GM21515 (cell line): Measurements from ENCODE around the gene PREX1.

Experiments
- ATAC-seq: cut with Tn5 transposase; IDR thresholded peaks from one replicate; pipeline ENCODE4 v1.9.1; 2021; ENCODE audit not compliant: unreplicated experiment

PREX1 gene

DNA sequence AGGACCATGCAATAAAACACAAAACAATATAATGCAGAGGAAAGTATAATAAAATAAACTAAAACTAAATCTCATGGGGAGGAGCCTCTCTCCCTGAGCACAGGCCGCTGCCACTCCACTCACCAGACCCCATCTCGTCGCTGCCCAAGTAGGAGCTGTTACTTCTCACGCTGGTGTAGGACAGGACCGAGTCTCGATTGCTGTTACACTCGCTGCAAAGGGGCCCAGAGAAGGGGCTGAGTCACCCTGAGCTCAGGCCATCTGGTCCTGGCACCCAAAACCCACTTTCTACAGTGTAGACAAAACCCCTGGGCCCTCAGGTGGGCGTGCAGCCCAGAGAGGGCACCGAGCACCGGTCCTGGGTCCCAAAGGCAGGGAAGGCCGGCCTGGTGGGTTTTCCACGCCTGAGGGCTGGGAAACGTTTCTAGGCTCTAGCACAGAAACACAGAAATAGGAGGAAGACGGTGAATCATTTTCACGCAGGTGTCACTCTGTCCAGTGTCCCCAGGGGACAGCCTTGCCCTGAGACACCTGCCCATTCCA lies 183.4 kb downstream of the PREX1 start:
- ATAC-seq = no peak

DNA sequence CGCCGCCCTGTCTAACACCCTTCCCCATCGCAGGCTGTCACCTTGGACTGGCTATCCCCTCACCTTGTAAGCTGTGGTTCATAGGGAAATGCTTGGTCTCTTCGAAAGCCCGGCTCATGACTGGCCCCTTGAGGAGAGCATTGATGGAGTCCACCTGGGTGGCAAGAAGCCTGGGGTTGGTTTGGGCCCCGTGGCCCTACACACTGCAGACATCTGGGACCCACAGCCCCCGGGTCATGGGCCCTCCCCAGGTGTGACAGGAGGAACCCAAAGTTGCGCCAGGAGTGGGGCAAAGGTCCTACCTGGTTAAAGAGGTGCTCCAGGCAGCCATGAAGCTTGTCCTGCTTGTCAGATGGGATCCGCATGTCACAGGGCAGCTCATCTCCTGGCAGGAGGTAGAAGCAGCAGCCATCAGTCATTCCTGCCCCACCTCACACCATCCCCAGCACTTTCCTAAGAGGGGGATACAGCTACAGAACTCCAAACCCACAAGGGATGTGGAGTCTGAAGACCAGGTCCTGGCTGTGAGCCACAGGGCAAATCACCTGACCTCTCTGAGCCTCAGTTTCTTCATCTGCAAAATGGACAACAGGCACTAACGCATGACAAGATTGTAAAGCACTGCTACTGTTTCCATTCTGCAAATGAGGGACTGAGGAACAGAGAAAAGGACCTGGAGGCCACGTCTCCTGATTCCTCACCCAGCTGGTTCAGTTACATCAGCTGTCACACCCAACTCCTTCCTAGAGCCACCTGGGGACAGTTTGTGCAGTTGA lies 185.5 kb downstream of the PREX1 start:
- no peak for ATAC-seq

DNA sequence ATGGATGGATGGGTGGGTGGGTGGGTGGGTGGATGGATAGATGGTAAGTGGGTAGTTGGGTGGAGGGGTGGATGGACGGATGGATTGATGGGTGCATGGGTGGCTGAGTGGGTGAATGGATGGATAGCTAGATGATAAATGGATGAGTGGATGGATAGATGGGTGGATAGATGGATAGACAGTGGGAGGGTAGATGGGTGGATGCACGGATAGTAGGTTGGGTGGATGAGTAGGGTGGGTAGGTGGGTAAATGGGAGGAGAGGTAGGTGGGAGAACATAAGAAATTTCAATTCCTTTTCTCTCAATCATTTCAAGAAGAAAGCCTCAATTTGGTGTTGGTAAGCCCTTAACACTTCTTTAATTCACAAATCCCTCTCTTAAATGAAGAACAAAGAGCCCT lies 186.9 kb downstream of the PREX1 start:
- no peak for ATAC-seq

DNA sequence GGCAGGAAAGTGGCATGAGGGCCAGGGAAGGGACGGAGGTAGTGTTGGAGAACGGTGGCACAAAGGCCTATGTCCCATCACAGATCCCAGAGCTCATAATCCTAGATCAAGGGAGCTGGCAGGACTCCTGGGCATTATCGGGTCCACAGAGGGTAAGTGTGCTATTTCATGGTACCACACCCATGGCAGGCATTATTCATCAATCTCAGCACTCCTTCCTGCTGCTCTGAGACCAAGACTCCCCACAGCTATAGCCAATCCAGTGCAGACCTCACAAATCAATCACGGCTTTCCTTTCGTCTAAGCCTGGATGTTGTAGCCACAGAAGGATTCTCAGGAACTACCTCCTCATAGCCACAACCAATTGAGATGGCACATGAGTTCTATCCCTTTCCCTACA lies 187.9 kb downstream of the PREX1 start:
- no peak for ATAC-seq

DNA sequence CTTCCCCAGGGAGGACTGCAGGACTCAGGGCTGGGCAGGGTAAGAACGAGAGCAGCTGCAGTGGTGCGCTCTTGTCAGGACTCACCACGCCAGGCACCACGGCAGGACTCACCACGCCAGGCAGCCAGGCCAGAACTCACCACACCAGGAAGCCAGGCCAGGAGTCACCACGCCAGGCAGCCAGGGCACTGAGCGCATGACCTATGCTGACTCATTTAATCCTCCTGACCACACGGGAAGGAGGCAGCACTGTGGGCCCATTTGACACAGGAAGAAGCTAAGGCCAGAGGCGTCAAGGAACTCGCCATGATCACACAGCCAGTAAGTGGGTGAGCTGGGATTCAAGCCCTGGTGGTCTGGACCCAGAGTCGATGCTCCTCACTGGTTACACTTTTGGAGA lies 189.3 kb downstream of the PREX1 start:
- no peak for ATAC-seq

DNA sequence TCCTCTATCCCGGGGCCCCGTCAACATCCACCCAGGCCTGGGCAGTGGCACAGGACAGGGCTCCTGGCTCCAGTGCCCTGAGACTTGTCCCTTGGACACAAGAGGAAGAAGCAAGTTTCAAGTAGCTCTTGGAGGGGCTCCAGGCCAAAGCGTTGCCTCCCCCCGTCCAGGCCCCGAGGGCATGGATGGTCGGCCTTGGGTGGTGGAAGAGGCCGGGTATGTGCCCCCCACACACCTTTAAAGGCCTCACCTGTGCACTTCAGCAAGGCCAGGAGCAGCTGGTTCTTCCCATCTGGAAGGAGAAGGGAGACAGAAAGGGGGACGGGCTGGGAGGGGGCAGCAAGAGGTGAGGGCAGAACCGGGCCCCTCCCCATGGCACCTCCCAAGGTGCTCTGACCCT lies 190.3 kb downstream of the PREX1 start:
- no peak for ATAC-seq

DNA sequence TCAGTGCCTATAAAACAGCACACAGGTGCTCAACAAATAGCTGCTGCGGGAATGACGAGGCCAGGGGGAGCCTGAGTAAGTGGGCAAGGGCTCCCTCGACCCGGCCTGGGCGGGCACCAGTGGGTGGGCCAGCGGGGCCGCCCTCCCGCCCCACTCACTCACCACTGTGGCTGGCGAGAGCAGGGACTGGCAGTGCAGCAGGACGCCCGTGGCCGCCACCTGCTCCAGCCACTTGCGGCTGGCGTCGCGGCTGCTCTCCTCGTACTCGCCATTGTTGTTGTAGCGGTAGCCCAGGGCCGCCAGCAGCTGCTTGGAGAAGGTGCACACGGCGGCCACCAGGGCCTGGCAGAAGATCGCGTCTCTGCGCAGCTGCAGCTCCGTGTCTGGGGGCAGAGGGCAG lies 191.5 kb downstream of the PREX1 start:
- no peak for ATAC-seq

DNA sequence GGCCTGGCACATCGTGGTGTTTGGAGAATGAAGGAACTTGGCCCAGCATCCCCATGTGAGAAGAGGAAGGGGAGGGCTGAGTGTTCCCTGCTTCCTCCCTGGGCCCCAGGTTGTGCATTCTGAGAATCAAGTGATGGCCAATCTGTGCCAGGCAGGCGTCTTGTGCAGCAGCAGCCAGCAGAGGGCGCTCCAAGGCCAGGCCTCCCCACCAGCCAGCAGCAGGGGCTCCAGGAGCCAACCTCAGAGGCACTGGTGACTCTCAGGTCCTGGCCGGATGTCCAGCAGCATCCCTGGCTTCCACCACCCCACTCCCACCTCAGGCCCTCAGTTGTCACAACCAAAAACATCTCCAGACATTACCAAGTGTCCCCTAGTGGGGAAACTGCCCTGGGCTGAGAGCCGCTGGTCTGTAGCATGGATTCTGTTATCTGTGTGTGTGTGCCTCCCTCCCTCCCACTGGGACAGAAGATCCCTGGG lies 192.0 kb downstream of the PREX1 start:
- no peak for ATAC-seq

DNA sequence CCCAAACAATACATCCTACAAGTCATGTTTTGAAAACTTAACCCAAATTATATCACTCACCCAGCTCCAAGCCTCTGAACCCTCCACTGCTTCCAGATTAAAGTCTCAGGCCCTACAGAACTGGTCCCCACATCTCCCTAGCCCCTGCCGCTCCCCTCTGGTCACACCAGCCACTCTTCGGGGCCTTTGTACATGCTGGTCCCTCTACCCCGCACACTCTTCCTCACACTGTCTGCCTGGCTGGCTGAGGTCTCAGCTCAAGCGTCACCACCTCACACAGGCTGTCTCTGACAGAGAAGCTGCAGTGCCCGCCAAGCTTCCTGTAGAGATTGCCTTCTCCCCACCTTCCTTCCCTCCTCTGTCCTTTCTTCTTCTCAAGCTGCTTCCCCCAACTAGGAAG lies 192.4 kb downstream of the PREX1 start:
- ATAC-seq = no peak

DNA sequence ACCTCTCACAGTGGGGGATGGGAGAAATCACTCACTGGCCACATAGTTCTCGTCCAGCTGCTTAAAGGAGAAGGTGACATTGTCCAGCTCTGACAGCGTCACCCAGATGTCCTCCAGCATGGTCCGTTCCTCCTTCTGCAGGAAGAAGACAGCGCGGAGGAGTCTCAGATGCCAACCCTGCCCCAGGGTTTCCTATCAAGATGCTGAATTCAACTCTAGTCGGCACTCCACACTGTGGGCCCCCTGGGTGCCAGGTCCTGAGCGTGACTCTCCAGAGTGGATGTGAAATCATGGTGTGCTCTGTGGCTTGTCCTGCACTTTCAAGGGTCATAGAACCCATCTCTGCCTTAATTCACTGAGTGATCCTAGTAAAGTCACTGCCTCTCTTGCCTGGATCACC lies 193.2 kb downstream of the PREX1 start:
- no peak for ATAC-seq

DNA sequence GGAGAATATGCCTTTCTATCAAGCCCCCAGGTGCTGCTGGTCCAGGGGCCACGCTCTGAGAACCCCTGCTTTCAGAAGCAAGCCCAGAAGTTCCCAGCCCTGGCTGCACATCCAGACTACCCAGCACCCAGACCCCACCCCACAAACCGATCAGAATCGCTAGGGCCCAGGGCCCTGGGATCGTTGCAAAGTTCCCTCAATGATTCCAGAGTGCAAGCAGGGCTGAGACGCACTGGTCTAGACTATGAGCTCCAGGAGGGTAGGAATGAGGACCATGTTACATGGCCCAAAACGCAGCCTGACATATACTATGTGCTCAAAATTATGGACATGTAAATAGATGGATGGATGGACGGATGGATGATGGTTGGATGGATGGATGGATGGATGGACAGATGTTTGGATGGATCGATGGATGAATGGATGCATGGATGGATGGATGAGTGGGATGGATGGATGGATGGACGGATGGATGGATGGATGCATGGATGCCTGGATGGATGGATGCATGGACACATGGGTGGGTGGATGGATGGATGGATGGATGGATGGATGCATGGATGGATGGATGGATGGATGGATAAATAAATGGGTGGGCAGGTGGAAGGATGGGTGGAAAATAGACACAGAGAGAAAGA lies 194.1 kb downstream of the PREX1 start:
- no peak for ATAC-seq

DNA sequence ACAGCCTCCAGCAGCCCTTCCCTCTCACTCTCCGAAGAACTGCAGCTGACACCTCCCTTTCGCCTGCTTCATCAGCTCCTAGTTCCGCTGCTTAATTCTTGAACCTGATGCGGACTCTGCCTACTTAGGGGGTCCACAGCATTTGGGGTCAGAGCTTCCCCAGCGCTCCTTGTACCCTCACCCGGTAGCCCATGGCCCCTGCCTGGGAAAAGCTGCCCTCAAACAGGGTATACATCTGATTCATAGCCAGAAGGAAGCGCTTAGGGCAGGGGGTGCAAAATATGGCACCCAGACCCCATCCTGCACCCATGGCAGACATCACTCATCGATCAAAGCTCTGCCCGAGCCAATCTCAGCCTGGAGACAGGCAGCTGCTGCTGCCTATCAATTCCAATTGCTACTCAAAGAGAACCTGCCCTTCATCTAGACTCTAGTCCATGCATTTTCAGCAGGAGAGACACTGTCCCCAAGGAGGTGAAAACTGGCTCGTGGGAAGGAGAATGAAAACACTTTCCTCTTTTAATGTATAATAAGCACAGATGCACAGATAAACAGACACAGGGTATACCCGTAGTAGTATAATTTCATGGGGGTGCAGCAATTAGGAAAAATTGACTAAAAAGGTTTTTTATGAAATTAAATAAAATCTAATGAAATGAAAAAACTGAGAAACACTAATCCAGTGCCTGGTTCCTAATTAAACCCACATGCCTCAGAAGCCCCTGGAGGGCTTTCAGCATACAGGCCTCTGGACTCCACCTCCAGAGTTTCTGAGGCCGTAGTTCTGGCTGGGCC lies 194.8 kb downstream of the PREX1 start:
- no peak for ATAC-seq

DNA sequence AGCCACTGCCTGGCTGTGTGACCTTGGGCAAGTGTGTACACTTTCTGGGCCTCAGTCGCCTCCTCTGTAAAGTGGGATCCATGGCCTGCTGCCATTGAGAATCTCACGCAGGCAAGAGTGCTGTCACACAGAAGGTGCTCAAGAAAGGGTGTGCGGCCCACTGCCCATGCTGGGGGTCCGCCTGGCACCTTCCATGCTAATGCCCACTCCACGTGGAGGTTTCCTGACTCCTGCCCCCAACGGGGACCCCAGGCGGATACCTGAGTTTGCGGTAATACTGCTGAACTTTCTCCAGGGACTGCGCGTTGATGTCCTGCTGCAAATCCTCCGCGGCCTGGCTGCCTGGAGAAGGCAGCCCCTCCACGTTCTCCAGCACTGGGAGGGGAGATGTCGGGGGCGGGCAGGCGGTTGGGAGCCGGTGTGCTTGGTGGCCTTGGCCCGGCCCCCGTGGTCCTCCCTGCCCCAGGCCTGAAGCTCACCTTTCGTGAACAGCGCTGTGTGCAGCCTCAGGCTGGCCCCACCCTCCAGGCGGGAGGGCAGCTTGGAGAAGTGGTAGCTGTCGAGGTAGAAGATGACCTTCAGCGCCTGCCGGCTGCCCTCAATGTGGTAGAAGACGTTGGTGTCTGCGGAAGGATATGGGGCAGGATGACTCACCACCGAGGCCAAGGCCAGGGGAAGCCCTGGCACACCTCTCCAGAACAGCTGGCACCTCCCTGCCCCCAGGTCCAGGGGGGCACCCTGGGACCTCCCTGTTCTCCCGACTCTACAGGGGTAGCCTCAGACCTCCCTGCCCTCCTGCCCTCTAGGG lies 195.6 kb downstream of the PREX1 start:
- ATAC-seq = no peak

DNA sequence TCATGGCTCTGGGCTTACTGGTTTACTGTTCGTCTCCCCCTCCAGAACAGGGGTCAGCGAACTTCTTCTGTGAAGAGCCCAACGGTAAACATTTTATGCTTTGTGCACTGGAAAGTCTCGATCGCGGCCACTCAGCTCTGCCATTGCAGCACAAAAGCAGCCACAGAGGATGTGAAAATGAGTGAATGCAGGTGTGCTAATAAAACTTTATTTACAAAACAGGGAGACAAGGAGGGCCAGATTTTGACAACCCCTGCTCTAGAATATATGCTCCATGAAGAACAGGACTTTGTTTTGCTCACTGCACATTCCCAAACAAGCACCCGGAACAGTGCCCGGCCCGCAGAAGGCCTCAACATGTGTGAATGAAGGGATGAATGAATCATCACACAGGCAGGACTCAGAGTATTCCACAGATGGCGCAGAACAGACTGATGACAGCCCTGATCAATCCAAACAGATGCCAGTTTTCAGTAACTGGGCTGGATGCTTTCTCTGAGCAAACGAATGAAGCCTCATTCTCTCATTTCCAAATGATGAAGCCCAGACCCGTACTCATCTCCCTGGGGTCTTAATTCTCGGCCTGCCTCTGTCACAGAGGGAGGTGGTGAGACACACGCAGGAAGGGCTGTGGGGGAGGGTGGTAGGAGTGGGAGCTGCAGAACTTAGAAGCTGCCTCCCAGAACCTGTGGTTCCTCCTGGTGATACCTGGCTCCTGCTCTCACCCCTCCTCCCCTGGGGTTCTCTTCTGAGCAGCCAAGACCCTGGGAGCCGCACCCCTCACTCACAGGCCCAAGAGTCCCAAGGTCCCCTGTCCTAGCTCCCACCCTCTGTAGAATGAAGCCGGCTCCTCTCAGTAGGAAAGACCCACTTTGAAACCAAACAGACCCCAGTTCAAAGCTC lies 196.4 kb downstream of the PREX1 start:
- no peak for ATAC-seq

DNA sequence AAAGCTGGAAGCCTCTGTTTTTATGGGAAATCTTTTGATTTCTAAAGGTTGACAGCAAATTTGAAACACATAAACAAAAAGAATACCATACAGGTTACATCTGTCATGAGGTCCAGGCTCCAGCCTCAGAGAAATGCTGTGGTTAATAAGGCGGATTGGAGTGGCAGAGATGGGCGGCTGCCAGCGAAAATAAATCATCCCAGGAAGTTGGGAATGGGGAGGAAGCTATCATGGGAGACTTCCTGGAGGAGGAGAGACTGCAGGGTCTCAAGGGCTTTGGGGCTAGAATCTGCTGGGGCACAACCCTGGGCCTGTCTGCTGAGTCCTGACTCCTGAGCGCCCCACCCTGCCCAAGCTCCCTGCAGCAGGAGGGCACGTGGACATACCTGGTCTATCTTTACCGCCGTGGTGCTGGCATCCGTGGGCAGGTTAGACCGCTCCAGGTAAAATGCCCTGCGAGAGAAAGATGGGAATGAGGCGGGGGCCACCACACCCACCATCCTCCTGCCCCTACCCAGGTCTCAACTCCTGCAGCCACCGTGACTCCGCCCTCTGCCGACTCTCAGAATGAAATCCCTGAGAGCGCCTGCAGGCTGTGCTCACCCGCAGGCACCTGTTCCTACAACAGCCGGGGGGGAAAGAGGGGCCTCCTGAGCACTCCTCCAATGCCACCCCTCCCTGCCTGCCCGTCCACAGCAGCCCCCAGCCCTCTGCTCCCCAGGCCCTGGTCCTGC lies 197.3 kb downstream of the PREX1 start:
- no peak for ATAC-seq

DNA sequence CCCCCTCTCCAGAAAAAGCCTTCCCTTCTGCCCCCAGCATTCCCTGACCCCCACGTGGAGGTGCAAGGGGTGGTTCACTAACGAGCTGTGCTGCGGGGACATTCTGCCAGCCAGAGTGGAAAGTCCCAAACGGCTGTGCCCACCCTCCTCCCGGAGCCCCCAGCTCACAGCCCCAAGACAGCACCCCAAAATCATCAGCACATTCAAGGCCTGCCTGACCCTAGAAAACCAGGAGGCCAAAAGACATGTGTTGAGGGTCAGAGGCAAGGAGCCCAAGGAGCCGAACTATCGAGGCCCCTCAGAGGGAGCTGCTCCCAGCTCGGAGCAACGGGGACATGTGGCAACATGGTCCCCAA lies 197.9 kb downstream of the PREX1 start:
- ATAC-seq = no peak

DNA sequence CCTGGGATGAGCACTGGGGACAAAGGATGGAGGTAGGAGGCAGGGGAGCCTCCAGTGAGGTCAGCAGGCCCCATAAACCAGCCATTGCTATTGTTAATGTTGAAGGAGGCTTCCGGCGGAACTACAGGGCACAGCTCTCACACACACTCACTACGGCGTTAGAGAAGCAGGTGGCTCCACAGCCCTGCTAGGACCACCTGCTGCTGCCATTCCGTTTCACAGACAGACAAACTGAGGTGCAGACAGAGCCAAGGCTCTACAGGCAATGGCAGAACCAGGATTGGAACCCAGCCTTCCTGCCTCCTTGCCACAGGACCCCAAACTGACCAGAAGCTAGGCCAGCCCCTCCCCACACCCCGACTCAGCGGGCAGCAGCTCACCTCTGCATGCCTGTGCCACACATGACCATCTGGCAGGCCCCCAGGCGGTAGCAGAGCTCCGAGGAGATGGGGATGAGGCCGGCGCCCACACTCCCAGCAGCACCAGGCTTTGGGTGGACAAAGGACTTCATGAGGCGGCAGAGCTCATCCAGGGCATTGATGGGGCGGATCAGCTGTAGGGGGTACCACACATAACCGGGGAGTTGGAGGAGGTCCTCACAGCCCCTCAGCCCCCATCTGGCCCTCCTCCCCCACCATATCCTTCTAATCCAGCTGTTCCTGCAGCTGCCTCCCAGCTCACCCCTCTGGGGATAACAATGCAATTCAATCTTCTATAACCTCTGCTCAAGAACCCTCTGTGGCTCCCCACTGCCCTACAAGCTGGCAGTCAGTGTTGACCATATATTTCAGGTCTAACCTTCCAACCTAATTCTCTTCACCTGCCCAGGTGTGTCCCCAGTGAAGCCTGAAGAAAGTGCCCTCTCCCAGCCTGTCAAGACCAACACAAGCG lies 198.5 kb downstream of the PREX1 start:
- ATAC-seq = no peak

DNA sequence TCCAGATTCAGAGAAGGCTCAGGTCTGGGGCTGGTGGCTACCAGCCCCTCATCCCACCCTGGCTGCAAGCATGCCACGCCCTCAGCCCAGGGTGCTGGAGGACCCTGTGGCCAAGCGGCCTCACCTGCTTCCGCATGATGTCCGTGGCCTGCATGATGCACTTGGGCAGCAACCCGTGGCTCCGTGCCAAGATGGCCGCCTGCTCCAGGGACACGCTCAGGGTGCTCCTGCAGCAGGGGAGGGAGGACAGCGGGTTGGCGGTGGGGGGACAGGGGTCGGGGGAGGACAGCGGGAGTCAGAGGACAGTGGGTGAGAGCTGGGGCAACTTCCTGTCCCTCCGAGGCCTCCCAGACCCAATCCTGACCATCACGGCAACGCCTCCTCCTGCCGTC lies 200.1 kb downstream of the PREX1 start:
- no peak for ATAC-seq
